Measurements from ENCODE around the gene XKR7.

XKR7 gene

GRCh38 chr20:31962761-31963160 is 5.2 kb upstream of the XKR7 start:
- TF ChIP-seq, protein P1, sequence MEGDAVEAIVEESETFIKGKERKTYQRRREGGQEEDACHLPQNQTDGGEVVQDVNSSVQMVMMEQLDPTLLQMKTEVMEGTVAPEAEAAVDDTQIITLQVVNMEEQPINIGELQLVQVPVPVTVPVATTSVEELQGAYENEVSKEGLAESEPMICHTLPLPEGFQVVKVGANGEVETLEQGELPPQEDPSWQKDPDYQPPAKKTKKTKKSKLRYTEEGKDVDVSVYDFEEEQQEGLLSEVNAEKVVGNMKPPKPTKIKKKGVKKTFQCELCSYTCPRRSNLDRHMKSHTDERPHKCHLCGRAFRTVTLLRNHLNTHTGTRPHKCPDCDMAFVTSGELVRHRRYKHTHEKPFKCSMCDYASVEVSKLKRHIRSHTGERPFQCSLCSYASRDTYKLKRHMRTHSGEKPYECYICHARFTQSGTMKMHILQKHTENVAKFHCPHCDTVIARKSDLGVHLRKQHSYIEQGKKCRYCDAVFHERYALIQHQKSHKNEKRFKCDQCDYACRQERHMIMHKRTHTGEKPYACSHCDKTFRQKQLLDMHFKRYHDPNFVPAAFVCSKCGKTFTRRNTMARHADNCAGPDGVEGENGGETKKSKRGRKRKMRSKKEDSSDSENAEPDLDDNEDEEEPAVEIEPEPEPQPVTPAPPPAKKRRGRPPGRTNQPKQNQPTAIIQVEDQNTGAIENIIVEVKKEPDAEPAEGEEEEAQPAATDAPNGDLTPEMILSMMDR (IDR thresholded peaks at IDR 0.05; ENCODE audit: control extremely low read depth, extremely low read depth, low read depth, missing control alignments): no peak
- DNase-seq (ENCODE audit: extremely low spot score): no peak
- POLR2A ChIA-PET: no interaction called here
- CTCF ChIA-PET: interaction anchor here (1.3 to 2.4 kb wide), 8 partner anchors 11 to 140 kb away, joined by 4 to 20 read pairs (median 5); partner anchors contain the start of gene PDRG1

- TF ChIP-seq, protein P1 (IDR thresholded peaks at IDR 0.05; ENCODE audit: control extremely low read depth, extremely low read depth, low read depth, missing control alignments): no peak
- no peak for DNase-seq (ENCODE audit: extremely low spot score)
- CTCF ChIA-PET: interaction anchor here (1.3 to 2.4 kb wide), 8 partner anchors 8 to 117 kb away, joined by 4 to 20 read pairs (median 5); partner anchors contain the start of gene PDRG1
- POLR2A ChIA-PET: interaction anchor here (0.6 kb wide), 1 partner anchor 100 kb away, joined by 3 read pairs; no protein-coding TSS in a partner anchor
These were observed 4.1 kb upstream of the XKR7 start for GRCh38 chr20:31963889-31964288.

DNA sequence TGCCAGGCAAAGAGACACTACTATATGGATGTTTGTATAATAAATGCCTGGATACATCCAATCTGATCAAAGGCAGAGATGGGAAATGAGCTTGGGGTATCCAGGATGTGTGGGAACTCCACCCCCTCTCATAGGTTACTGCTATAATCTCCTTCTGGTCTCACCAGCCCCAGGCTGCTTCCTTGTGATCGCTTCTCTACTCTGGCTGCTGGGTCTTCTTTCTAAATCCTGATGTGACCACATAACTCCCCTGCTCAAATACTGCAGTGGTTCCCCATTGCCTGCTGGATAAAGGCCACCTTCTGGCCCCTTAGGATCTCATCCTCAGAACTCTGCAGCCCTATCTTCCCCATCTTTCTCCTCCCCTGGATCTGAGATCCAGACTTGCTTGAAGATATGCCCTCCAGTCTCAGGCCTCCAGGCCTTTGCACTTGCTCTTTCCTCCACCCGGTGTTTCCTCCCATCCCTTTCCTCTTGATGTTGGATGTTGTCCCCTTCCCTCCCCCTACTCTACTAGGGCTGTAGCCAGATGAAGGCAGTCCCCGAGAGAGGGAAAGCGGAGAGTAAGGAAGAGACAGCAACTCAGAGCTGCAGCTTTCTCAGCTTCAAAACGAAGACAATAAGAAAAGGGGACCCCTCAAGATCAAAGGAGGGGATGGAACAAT is 828 bp upstream of the XKR7 start:
- DNase-seq (ENCODE audit: extremely low spot score): no peak
- ChIA-PET POLR2A (no interaction called here), CTCF (interaction anchor here (1.1 to 2.6 kb wide), 4 partner anchors 10 to 144 kb away, joined by 3 to 10 read pairs (median 5); partner anchors contain the start of gene PDRG1)
- TF ChIP-seq, protein P1 (IDR thresholded peaks at IDR 0.05; ENCODE audit: control extremely low read depth, extremely low read depth, low read depth, missing control alignments): no peak

DNA sequence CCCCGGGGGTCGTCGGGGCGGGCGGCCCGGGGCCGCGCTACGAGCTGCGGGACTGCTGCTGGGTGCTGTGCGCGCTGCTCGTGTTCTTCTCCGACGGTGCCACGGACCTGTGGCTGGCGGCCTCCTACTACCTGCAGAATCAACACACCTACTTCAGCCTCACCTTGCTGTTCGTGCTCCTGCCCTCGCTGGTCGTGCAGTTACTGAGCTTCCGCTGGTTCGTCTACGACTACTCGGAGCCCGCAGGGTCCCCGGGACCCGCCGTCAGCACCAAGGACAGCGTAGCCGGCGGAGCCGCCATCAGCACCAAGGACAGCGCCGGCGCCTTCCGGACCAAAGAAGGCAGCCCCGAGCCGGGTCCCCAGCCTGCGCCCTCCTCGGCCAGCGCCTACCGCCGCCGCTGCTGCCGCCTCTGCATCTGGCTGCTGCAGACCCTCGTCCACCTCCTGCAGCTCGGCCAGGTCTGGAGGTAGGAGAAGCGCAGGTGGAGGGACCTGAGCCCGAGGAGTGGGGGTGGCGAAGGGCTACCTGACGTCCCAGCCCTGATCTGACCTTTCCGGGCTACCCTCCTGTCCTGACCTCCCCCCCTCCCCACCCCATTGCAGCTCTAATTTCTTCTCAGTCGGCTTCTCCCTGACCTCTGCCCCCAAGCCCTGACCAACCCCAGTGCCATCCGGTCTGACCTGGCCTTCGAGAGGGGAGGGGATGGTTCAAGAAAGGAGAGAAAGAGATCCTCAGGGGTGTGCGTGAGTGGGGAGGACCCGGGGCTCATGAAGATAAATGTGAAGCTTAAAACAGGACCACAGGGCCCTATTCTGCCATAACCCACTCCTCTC is 558 bp downstream of the XKR7 start:
- ChIA-PET CTCF (interaction anchor here (1.1 to 5.9 kb wide), 5 partner anchors 12 to 121 kb away, joined by 3 to 31 read pairs (median 10); partner anchors contain the start of gene PDRG1), POLR2A (no interaction called here)
- peak; percentile 93 for DNase-seq (ENCODE audit: extremely low spot score)
- TF ChIP-seq, protein P1 (IDR thresholded peaks at IDR 0.05; ENCODE audit: control extremely low read depth, extremely low read depth, low read depth, missing control alignments): no peak

- ChIA-PET CTCF (interaction anchor here (0.9 to 5.9 kb wide), 11 partner anchors 10 to 136 kb away, joined by 3 to 31 read pairs (median 4); partner anchors contain the start of gene PDRG1), POLR2A (no interaction called here)
- TF ChIP-seq, protein P1 (IDR thresholded peaks at IDR 0.05; ENCODE audit: control extremely low read depth, extremely low read depth, low read depth, missing control alignments): no peak
- no peak for DNase-seq (ENCODE audit: extremely low spot score)
These were observed 2.0 kb downstream of the XKR7 start for GRCh38 chr20:31969991-31970390.

DNA sequence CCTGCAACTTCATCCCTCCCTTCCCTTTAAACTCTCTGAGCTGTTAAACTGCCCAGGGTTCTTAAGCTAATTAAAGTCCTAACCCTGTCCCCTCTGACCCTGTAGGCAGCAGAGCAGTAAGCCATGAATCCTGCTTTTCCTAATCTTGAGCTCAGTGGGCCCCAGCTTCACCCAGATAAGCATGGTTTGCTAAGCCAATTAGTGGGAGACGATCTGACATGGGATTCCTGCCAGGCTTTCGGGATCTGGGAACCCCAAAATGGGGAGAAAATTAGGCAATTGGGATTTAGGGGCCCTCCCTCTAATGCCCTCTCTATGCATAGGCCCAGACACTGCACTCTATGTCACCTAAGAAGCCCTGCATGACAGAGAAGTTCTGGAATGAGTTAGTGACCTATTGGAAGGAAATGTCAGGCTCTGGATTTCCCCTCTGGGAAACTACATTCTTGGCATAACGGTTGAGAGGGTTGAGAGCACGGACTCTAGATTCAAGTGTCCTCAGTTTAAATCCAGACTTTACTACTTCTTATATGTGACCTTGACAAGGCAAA is 4.6 kb downstream of the XKR7 start:
- ChIA-PET CTCF (interaction anchor here (0.8 to 5.9 kb wide), 9 partner anchors 9 to 140 kb away, joined by 3 to 31 read pairs (median 5); partner anchors contain the start of gene PDRG1), POLR2A (interaction anchor here (0.5 kb wide), 1 partner anchor 126 kb away, joined by 4 read pairs; no protein-coding TSS in a partner anchor)
- no peak for DNase-seq (ENCODE audit: extremely low spot score)
- TF ChIP-seq, protein P1 (IDR thresholded peaks at IDR 0.05; ENCODE audit: control extremely low read depth, extremely low read depth, low read depth, missing control alignments): no peak
